CD4-positive, CD25-positive, alpha-beta regulatory T cell (primary cell): ENCODE data around the gene DDT. TPM values are rescaled to one million over a fixed set of nuclear protein-coding genes. Genes with fewer than 3 reads are reported as not detected.
"Not testable (repeated sequence)": the region's sequence is repeated elsewhere in the genome, so short reads cannot be mapped to it uniquely, and the experiment has no call there.

Experiments used
- ATAC-seq, 2 donors: fragments of 150-1000 bp; cut with Tn5 transposase; one replicate each; pipeline ENCODE4 v1.10.0; 2021; ENCODE audit warnings: low read depth in 2 of 2, moderate number of reproducible peaks in 2 of 2, moderate library complexity in 1 of 2
- DNase-seq, 3 donors: peaks; one replicate each; pipeline versions ENCODE4 v3.0.0 to v3.0.0-alpha.2; 2012 to 2022; ENCODE audit warnings: mixed read lengths in 1 of 3
- H3K27ac ChIP-seq: one replicate; pipeline ENCODE4 v1.7.0; 2013; ENCODE audit warnings: mild to moderate bottlenecking, low read length; ENCODE audit not compliant: insufficient read depth, poor library complexity, severe bottlenecking
- H3K27me3 ChIP-seq: one replicate; pipeline ENCODE4 v1.7.0; 2013; ENCODE audit warnings: low read length; ENCODE audit not compliant: control insufficient read depth, insufficient read depth
- H3K36me3 ChIP-seq: one replicate; pipeline ENCODE4 v1.7.0; 2013; ENCODE audit warnings: mild to moderate bottlenecking, low read length, moderate library complexity; ENCODE audit not compliant: control insufficient read depth, insufficient read depth
- H3K4me1 ChIP-seq: 2 replicates; pipeline ENCODE4 v1.7.0; 2013; ENCODE audit warnings: mild to moderate bottlenecking, low read length; ENCODE audit not compliant: insufficient read depth, control insufficient read depth, poor library complexity, severe bottlenecking
- H3K4me3 ChIP-seq: one replicate; pipeline ENCODE4 v1.7.0; 2013; ENCODE audit warnings: low read depth, mild to moderate bottlenecking, low read length, moderate library complexity
- H3K9me3 ChIP-seq, 2 experiments: 1 replicate in 1 of 2; 2 replicates in 1 of 2; pipeline ENCODE4 v1.7.0; 2013; ENCODE audit warnings: low read length in 2 of 2, mild to moderate bottlenecking in 1 of 2, moderate library complexity in 1 of 2; ENCODE audit not compliant: control insufficient read depth in 2 of 2
- H3K27ac Mint-ChIP-seq, 3 donors: one replicate each; pipeline ENCODE4 v1.8.0; 2020 to 2022; ENCODE audit warnings: mild to moderate bottlenecking in 3 of 3, mixed read lengths in 3 of 3, moderate library complexity in 2 of 3
- H3K27me3 Mint-ChIP-seq: one replicate; pipeline ENCODE4 v1.8.0; 2022; ENCODE audit warnings: mild to moderate bottlenecking, mixed read lengths
- H3K36me3 Mint-ChIP-seq: one replicate; pipeline ENCODE4 v1.8.0; 2020; ENCODE audit warnings: mixed read lengths
- H3K4me1 Mint-ChIP-seq, 4 donors: one replicate each; pipeline ENCODE4 v1.8.0; 2020 to 2022; ENCODE audit warnings: mixed read lengths in 4 of 4, mild to moderate bottlenecking in 1 of 4
- H3K4me3 Mint-ChIP-seq, 4 donors: one replicate each; pipeline ENCODE4 v1.8.0; 2020 to 2022; ENCODE audit warnings: mild to moderate bottlenecking in 4 of 4, mixed read lengths in 4 of 4, moderate library complexity in 3 of 4
- H3K9me3 Mint-ChIP-seq, 7 donors: one replicate each; pipeline ENCODE4 v1.8.0; 2020 to 2022; ENCODE audit warnings: mixed read lengths in 7 of 7, mild to moderate bottlenecking in 3 of 7, moderate library complexity in 2 of 7
- polyA plus RNA-seq, 4 donors: library from polyadenylated mRNA; unstranded; fragments of 300-500 nt; fragmentation: Illumina TruSeq; gene quantifications; one replicate each; pipeline ENCODE4 v1.2.3, GENCODE V29; 2021
- total RNA-seq: library from RNA; stranded (reverse); gene quantifications from one replicate; pipeline ENCODE4 v1.2.3, GENCODE V29; 2022

DDT gene
- total RNA-seq (68.0 TPM), polyA plus RNA-seq (100 to 1,000 TPM; 117 to 142 (median 132) TPM)

- H3K4me3 ChIP-seq, DNase-seq, H3K9me3 Mint-ChIP-seq, H3K27ac Mint-ChIP-seq, H3K9me3 ChIP-seq, H3K27ac ChIP-seq, H3K27me3 ChIP-seq, H3K36me3 Mint-ChIP-seq, H3K4me3 Mint-ChIP-seq, H3K4me1 ChIP-seq, H3K27me3 Mint-ChIP-seq: not testable (repeated sequence)
- peak; percentile 95 to 97 for ATAC-seq
- H3K4me1 Mint-ChIP-seq: peaks cover 6 to 26% (median 15%) of the 10 kb centered on the region in 4 donors
- H3K36me3 ChIP-seq: peaks cover 21% of the 10 kb centered on the region
These were observed at the start of gene DDT for GRCh38 chr22:23974345-23974744. Gene DDT, minus strand, starts transcription at chr22:23974441. Its CDS starts 27 bp downstream, at chr22:23974414.

- Mint-ChIP-seq H3K27ac (peak overlapping the region in 1 of 3 donors; percentile 47), H3K27me3 (no peaks in the 10 kb centered on the region), H3K4me3 (peak overlapping the region in 1 of 4 donors; percentile 3), H3K4me1 (peaks cover 5 to 55% (median 30%) of the 10 kb centered on the region in 4 donors), H3K9me3 (peaks cover 0 to 3% (median 0%) of the 10 kb centered on the region in 7 donors), H3K36me3 (peaks cover 33% of the 10 kb centered on the region)
- no peaks in the 10 kb centered on the region for H3K9me3 ChIP-seq
- H3K36me3 ChIP-seq: peaks cover 9% of the 10 kb centered on the region
- ATAC-seq (no peak), DNase-seq (no peak)
- H3K4me1 ChIP-seq: peaks cover 4% of the 10 kb centered on the region
- H3K27ac ChIP-seq: peak overlapping the region; percentile 10
- no peak overlapping the region for H3K4me3 ChIP-seq
- no peaks in the 10 kb centered on the region for H3K27me3 ChIP-seq
These were observed 49.1 kb upstream of the DDT start for GRCh38 chr22:24023204-24023789.

- H3K27me3 Mint-ChIP-seq: no peaks in the 10 kb centered on the region
- Histone ChIP-seq H3K27me3 (no peaks in the 10 kb centered on the region), H3K4me3 (no peak overlapping the region), H3K9me3 (no peaks in the 10 kb centered on the region), H3K27ac (no peak overlapping the region), H3K4me1 (peaks cover 4% of the 10 kb centered on the region), H3K36me3 (peaks cover 14% of the 10 kb centered on the region)
- no peak overlapping the region for H3K4me3 Mint-ChIP-seq
- no peak for DNase-seq
- no peak overlapping the region for H3K27ac Mint-ChIP-seq
- no peak for ATAC-seq
- H3K9me3 Mint-ChIP-seq: peaks cover 0 to 6% (median 0%) of the 10 kb centered on the region in 7 donors
- H3K4me1 Mint-ChIP-seq: peaks cover 13 to 51% (median 26%) of the 10 kb centered on the region in 4 donors
- H3K36me3 Mint-ChIP-seq: peaks cover 33% of the 10 kb centered on the region
These were observed 47.1 kb upstream of the DDT start for GRCh38 chr22:24021304-24021703.

- H3K27me3 Mint-ChIP-seq: no peaks in the 10 kb centered on the region
- ATAC-seq: no peak
- Histone ChIP-seq H3K36me3 (peaks cover 6% of the 10 kb centered on the region), H3K27ac (no peak overlapping the region), H3K4me3 (no peak overlapping the region), H3K9me3 (no peaks in the 10 kb centered on the region), H3K4me1 (peaks cover 14% of the 10 kb centered on the region), H3K27me3 (no peaks in the 10 kb centered on the region)
- peaks cover 24% of the 10 kb centered on the region for H3K36me3 Mint-ChIP-seq
- H3K9me3 Mint-ChIP-seq: peaks cover 0 to 3% (median 0%) of the 10 kb centered on the region in 7 donors
- DNase-seq: no peak
- no peak overlapping the region for H3K27ac Mint-ChIP-seq
- H3K4me3 Mint-ChIP-seq: peak overlapping the region in 2 of 4 donors; percentile 16 to 49
- peaks cover 23 to 50% (median 29%) of the 10 kb centered on the region in 4 donors for H3K4me1 Mint-ChIP-seq
These were observed 41.9 kb upstream of the DDT start for GRCh38 chr22:24016156-24016555.

- no peaks in the 10 kb centered on the region for H3K36me3 ChIP-seq
- H3K27ac ChIP-seq: peak overlapping the region; percentile 79
- peaks cover 0 to 3% (median 1%) of the 10 kb centered on the region in 7 donors for H3K9me3 Mint-ChIP-seq
- peak overlapping the region; percentile 72 to 96 (median 94) for H3K27ac Mint-ChIP-seq
- peak overlapping the region; percentile 94 to 99 (median 97) for H3K4me3 Mint-ChIP-seq
- peaks cover 10 to 43% (median 26%) of the 10 kb centered on the region in 4 donors for H3K4me1 Mint-ChIP-seq
- peaks cover 14% of the 10 kb centered on the region for H3K4me1 ChIP-seq
- H3K27me3 ChIP-seq: no peaks in the 10 kb centered on the region
- peak overlapping the region; percentile 87 for H3K4me3 ChIP-seq
- DNase-seq (no peak), ATAC-seq (no peak)
- no peaks in the 10 kb centered on the region for H3K9me3 ChIP-seq
- H3K27me3 Mint-ChIP-seq: no peaks in the 10 kb centered on the region
- peaks cover 8% of the 10 kb centered on the region for H3K36me3 Mint-ChIP-seq
These were observed 37.5 kb upstream of the DDT start for GRCh38 chr22:24011735-24012068.

GRCh38 chr22:24010018-24010391 lies 35.8 kb upstream of the DDT start:
- no peak for ATAC-seq
- H3K27ac ChIP-seq: no peak overlapping the region

GRCh38 chr22:24009227-24010017 lies 35.2 kb upstream of the DDT start:
- no peaks in the 10 kb centered on the region for H3K9me3 ChIP-seq
- Mint-ChIP-seq H3K4me1 (peaks cover 8 to 34% (median 16%) of the 10 kb centered on the region in 4 donors), H3K27me3 (no peaks in the 10 kb centered on the region), H3K9me3 (peaks cover 0 to 1% (median 0%) of the 10 kb centered on the region in 7 donors), H3K36me3 (no peaks in the 10 kb centered on the region), H3K27ac (peak overlapping the region in 2 of 3 donors; percentile 34 to 94), H3K4me3 (peak overlapping the region; percentile 2 to 99 (median 64))
- no peak overlapping the region for H3K27ac ChIP-seq
- H3K4me1 ChIP-seq: peaks cover 14% of the 10 kb centered on the region
- H3K27me3 ChIP-seq: no peaks in the 10 kb centered on the region
- no peak for DNase-seq
- no peak for ATAC-seq
- H3K36me3 ChIP-seq: no peaks in the 10 kb centered on the region
- no peak overlapping the region for H3K4me3 ChIP-seq

More at GRCh38 chr22:24010018-24010391, 35.8 kb upstream of the DDT start:
- Mint-ChIP-seq H3K4me1 (peaks cover 10 to 38% (median 19%) of the 10 kb centered on the region in 4 donors), H3K27me3 (no peaks in the 10 kb centered on the region), H3K4me3 (peak overlapping the region; percentile 40 to 99 (median 90)), H3K27ac (peak overlapping the region in 2 of 3 donors; percentile 65 to 94), H3K36me3 (no peaks in the 10 kb centered on the region), H3K9me3 (peaks cover 0 to 1% (median 0%) of the 10 kb centered on the region in 7 donors)
- Histone ChIP-seq H3K4me1 (peaks cover 14% of the 10 kb centered on the region), H3K36me3 (no peaks in the 10 kb centered on the region), H3K4me3 (no peak overlapping the region), H3K9me3 (no peaks in the 10 kb centered on the region), H3K27me3 (no peaks in the 10 kb centered on the region)
- no peak for DNase-seq
